Activated CD8-positive, alpha-beta memory T cell treated with anti-CD3 and anti-CD28 coated beads for 1 hour (primary cell): Measurements from ENCODE around the gene TMEM163.

Experiments used
- DNase-seq, 2 donors: peaks; one replicate each; pipeline ENCODE4 v3.0.0-alpha.2; 2020; ENCODE audit warnings: low read depth in 1 of 2; ENCODE audit errors: extremely low read depth in 1 of 2

Gene TMEM163

GRCh38 chr2:134443814-134444480 lies 274.9 kb downstream of the TMEM163 start:
- DNase-seq: no peak

GRCh38 chr2:134441153-134441863 lies 277.5 kb downstream of the TMEM163 start:
- DNase-seq: no peak

GRCh38 chr2:134440336-134440909 lies 278.4 kb downstream of the TMEM163 start:
- DNase-seq: no peak

- DNase-seq: no peak
Measured at GRCh38 chr2:134438371-134438770, 280.4 kb downstream of the TMEM163 start.

GRCh38 chr2:134436706-134437105 lies 282.1 kb downstream of the TMEM163 start:
- DNase-seq: no peak

GRCh38 chr2:134435936-134436335 lies 282.9 kb downstream of the TMEM163 start:
- no peak for DNase-seq

- DNase-seq: no peak
Measured at GRCh38 chr2:134435505-134435904, 283.3 kb downstream of the TMEM163 start.

- DNase-seq: no peak
Measured at GRCh38 chr2:134433979-134434378, 284.8 kb downstream of the TMEM163 start.

GRCh38 chr2:134433469-134433868 lies 285.3 kb downstream of the TMEM163 start:
- DNase-seq: no peak

GRCh38 chr2:134432435-134432883 lies 286.3 kb downstream of the TMEM163 start:
- DNase-seq: no peak

- no peak for DNase-seq
Measured at GRCh38 chr2:134431838-134432434, 286.9 kb downstream of the TMEM163 start.

- DNase-seq: no peak
Measured at GRCh38 chr2:134429886-134430285, 288.9 kb downstream of the TMEM163 start.

- DNase-seq: no peak
Measured at GRCh38 chr2:134426721-134427120, 292.1 kb downstream of the TMEM163 start.

GRCh38 chr2:134425724-134426496 lies 292.9 kb downstream of the TMEM163 start:
- DNase-seq: no peak

GRCh38 chr2:134421556-134422328 lies 297.1 kb downstream of the TMEM163 start:
- no peak for DNase-seq

GRCh38 chr2:134420920-134421319 lies 297.9 kb downstream of the TMEM163 start:
- DNase-seq: no peak

- DNase-seq: no peak
Measured at GRCh38 chr2:134420259-134420658, 298.5 kb downstream of the TMEM163 start.

GRCh38 chr2:134417968-134418582 lies 300.7 kb downstream of the TMEM163 start:
- DNase-seq: no peak

GRCh38 chr2:134416637-134417036 lies 302.2 kb downstream of the TMEM163 start:
- no peak for DNase-seq

GRCh38 chr2:134416018-134416417 lies 302.8 kb downstream of the TMEM163 start:
- no peak for DNase-seq
